ENCODE results near the gene MARCHF11.

DNA sequence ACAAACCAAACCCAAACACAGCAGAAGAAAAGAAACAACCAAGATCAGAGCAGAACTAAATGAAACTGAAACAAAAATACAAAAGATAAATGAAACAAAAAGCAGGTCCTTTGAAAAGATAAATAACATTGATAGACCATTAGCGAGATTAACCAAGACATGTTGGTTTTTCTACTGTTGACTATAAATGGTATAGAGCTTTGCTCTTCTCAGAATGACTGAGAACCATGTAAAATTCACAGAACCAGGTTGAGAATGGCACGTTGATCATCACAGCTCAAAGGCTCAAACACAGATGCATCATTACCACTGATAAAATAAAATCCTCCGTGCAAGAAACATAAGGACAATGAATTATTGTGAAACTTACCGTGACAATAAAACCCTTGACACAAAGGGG lies 105.2 kb downstream of the MARCHF11 start:
- TF ChIP-seq, protein P1, sequence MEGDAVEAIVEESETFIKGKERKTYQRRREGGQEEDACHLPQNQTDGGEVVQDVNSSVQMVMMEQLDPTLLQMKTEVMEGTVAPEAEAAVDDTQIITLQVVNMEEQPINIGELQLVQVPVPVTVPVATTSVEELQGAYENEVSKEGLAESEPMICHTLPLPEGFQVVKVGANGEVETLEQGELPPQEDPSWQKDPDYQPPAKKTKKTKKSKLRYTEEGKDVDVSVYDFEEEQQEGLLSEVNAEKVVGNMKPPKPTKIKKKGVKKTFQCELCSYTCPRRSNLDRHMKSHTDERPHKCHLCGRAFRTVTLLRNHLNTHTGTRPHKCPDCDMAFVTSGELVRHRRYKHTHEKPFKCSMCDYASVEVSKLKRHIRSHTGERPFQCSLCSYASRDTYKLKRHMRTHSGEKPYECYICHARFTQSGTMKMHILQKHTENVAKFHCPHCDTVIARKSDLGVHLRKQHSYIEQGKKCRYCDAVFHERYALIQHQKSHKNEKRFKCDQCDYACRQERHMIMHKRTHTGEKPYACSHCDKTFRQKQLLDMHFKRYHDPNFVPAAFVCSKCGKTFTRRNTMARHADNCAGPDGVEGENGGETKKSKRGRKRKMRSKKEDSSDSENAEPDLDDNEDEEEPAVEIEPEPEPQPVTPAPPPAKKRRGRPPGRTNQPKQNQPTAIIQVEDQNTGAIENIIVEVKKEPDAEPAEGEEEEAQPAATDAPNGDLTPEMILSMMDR (IDR thresholded peaks at IDR 0.05; ENCODE audit: borderline replicate concordance, extremely low read depth, low read length, poor library complexity, severe bottlenecking): no peak
- no peak for TF ChIP-seq EZH2 (IDR thresholded peaks at IDR 0.05; ENCODE audit: borderline replicate concordance, low read depth, low read length, severe bottlenecking)
